ENCODE data around the gene LRRC25.
A peak's percentile ranks its signal among the peaks of the same experiment; 100 is the strongest.

LRRC25 gene

GRCh38 chr19:18397242-18398202 is at the start of gene LRRC25:
LRRC25 (minus strand) TSS chr19:18397622; CDS start chr19:18396963, 659 bp downstream.
- intact Hi-C loops (cut with DNase I) = no loop called here
- DNase-seq = peak in 20 of 42 donors; percentile 25 to 66 (median 39)

- intact Hi-C loops (cut with DNase I) = no loop called here
These were observed 49.5 kb upstream of the LRRC25 start for GRCh38 chr19:18446811-18447359.

GRCh38 chr19:18446145-18446810 is 48.9 kb upstream of the LRRC25 start:
- DNase-seq = no peak
- intact Hi-C loops (cut with DNase I) = no loop called here

More at GRCh38 chr19:18446811-18447359, 49.5 kb upstream of the LRRC25 start:
- DNase-seq = no peak

- intact Hi-C loops (cut with DNase I) = no loop called here
These were observed 48.0 kb upstream of the LRRC25 start for GRCh38 chr19:18445262-18445948.

GRCh38 chr19:18444513-18444912 is 47.1 kb upstream of the LRRC25 start:
- no peak for DNase-seq
- intact Hi-C loops (cut with DNase I) = no loop called here

More at GRCh38 chr19:18445262-18445948, 48.0 kb upstream of the LRRC25 start:
- no peak for DNase-seq

- intact Hi-C loops (cut with DNase I) = no loop called here
- DNase-seq = no peak
These were observed 46.4 kb upstream of the LRRC25 start for GRCh38 chr19:18443831-18444230.

GRCh38 chr19:18443406-18443805 is 46.0 kb upstream of the LRRC25 start:
- no peak for DNase-seq
- intact Hi-C loops (cut with DNase I) = no loop called here

GRCh38 chr19:18442941-18443340 is 45.5 kb upstream of the LRRC25 start:
- intact Hi-C loops (cut with DNase I) = no loop called here
- no peak for DNase-seq

- intact Hi-C loops (cut with DNase I) = no loop called here
- no peak for DNase-seq
These were observed 44.7 kb upstream of the LRRC25 start for GRCh38 chr19:18441804-18442788.

GRCh38 chr19:18440936-18441803 is 43.7 kb upstream of the LRRC25 start:
- DNase-seq = no peak
- intact Hi-C loops (cut with DNase I) = no loop called here

GRCh38 chr19:18440415-18440877 is 43.0 kb upstream of the LRRC25 start:
- intact Hi-C loops (cut with DNase I) = no loop called here
- peak in 2 of 42 donors; percentile 34 to 50 for DNase-seq

GRCh38 chr19:18439910-18440237 is 42.5 kb upstream of the LRRC25 start:
- DNase-seq = no peak
- intact Hi-C loops (cut with DNase I) = no loop called here

GRCh38 chr19:18439025-18439909 is 41.8 kb upstream of the LRRC25 start:
- peak in 1 of 42 donors; percentile 25 for DNase-seq
- intact Hi-C loops (cut with DNase I) = no loop called here

- intact Hi-C loops (cut with DNase I) = no loop called here
- DNase-seq = peak in 1 of 42 donors; percentile 7
These were observed 41.1 kb upstream of the LRRC25 start for GRCh38 chr19:18438331-18439024.

- intact Hi-C loops (cut with DNase I) = no loop called here
- peak in 1 of 42 donors; percentile 42 for DNase-seq
These were observed 40.3 kb upstream of the LRRC25 start, which contains the start of gene ISYNA1 for GRCh38 chr19:18437491-18438330. ISYNA1 (minus strand) TSS chr19:18438133; CDS start chr19:18437979, 154 bp downstream.
